Measurements from ENCODE around the gene CD80. TPM values are rescaled to one million over a fixed set of nuclear protein-coding genes. Genes with fewer than 3 reads are reported as not detected.
"Not testable (repeated sequence)": the region's sequence is repeated elsewhere in the genome, so short reads cannot be mapped to it uniquely, and the experiment has no call there.

CD80 gene, protein sequence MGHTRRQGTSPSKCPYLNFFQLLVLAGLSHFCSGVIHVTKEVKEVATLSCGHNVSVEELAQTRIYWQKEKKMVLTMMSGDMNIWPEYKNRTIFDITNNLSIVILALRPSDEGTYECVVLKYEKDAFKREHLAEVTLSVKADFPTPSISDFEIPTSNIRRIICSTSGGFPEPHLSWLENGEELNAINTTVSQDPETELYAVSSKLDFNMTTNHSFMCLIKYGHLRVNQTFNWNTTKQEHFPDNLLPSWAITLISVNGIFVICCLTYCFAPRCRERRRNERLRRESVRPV
- 5.9 TPM for total RNA-seq

DNA sequence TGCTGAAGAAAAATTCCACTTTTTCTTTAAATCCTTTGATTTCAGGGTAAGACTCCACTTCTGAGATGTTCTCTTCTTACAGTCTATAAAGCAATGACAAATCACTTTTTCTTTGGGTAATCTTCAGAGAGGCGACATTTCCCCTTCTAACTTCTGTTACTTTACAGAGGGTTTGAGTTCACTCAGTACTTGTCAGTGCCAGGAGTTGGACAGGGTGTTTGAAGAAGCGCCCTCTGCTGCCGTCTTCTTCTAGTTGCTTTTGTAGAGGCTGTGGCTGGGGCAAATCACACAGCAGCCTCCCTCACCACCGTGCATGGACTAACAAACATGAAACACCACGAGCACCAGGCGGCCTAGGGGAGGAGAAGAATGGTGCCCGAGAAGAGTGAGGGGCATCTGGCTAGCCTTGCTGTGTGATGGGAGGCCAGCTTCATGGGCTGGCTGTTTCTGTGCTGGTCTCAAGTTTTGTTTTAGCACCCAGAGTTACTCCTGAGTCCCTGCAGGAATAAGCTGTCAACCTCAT, at the start of gene CD80:
TSS of gene CD80 (minus strand) at position 174 of the 523 bp plus-strand sequence. CDS start 1,886 bp downstream, outside the sequence.
- no peaks in the 10 kb centered on the region for H3K9me3 ChIP-seq (ENCODE audit: low read depth, low read length)
- H3K4me3 ChIP-seq (ENCODE audit: low read length), result no peak within 1 kb of the TSS
- peaks cover 31% of the 10 kb centered on the region for H3K4me1 ChIP-seq (ENCODE audit: insufficient read depth, low read length)

DNA sequence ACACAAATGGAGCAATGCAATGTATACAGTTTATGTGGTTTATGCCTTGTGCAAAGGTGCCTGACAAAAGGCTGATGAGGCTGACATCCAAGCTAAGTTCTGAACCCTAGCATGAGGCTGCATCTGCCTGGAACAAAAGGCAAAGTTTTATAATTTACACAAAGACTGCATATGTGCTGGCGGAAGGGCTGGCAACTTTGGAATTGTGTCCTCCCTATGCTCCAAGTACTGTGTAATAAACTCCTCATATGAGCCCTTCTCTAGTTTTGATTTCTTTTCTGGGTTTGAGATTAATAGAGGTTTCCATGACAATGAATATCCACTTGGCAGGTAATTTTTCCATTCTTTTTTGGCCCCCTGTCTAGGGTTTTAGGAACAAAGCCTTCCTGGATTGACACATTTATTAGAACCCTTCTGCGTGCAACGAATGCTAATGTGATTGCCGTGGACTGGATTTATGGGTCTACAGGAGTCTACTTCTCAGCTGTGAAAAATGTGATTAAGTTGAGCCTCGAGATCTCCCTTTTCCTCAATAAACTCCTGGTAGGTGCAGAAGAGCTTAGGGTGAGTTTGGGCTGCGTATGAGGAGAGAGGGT, 49.1 kb upstream of the CD80 start:
- Histone ChIP-seq H3K4me1 (ENCODE audit: insufficient read depth, low read length) (no peaks in the 10 kb centered on the region), H3K27me3 (ENCODE audit: insufficient read depth, low read length) (no peaks in the 10 kb centered on the region), H3K9me3 (ENCODE audit: low read depth, low read length) (no peaks in the 10 kb centered on the region), H3K4me3 (ENCODE audit: low read length) (no peak overlapping the region)

More for the DNA sequence above, at the start of gene CD80:
- H3K27me3 ChIP-seq (ENCODE audit: insufficient read depth, low read length), result no peaks in the 10 kb centered on the region

DNA sequence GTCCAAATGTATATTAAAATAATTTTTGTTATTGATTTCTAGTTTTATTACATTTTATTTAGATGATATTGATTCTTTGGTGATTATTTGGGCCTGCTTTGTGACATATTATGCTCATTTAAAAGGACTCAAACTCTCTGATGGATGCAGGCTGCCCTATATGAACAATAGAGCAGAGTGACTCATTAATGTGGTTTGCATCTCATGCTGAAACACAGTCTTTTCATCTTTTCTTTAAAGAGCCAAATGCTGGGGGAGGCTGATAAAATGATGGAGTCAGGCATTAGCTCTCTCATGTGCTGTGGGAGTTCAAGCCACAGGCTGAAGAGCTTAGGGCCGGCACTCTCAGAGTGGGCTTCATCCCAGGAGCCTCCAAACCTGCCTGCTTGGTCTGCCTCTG, 45.5 kb upstream of the CD80 start:
- Histone ChIP-seq H3K27me3 (ENCODE audit: insufficient read depth, low read length) (no peaks in the 10 kb centered on the region), H3K4me3 (ENCODE audit: low read length) (no peak overlapping the region), H3K9me3 (ENCODE audit: low read depth, low read length) (no peaks in the 10 kb centered on the region), H3K4me1 (ENCODE audit: insufficient read depth, low read length) (no peaks in the 10 kb centered on the region)

DNA sequence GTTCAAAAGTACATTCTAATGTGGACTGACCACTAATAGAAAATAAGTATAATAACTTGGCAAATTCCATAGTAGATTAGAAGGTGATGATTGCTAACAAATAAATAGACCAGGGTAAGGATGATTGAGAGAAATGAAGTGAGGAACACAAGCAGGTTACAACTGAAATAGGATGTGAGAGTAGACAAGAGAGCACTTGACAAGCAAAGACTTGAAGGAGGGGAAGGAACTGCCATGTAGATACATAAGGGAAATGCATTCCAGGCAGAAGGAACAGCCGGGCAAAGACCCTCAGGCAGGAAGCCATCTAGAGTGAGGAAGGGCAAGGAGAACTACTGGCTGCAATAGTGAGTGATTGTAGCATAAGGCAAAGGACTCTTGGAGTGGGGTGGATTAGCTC, 43.3 kb upstream of the CD80 start:
- no peaks in the 10 kb centered on the region for H3K4me1 ChIP-seq (ENCODE audit: insufficient read depth, low read length)
- H3K27me3 ChIP-seq (ENCODE audit: insufficient read depth, low read length), result no peaks in the 10 kb centered on the region
- no peaks in the 10 kb centered on the region for H3K9me3 ChIP-seq (ENCODE audit: low read depth, low read length)
- H3K4me3 ChIP-seq (ENCODE audit: low read length), result no peak overlapping the region

DNA sequence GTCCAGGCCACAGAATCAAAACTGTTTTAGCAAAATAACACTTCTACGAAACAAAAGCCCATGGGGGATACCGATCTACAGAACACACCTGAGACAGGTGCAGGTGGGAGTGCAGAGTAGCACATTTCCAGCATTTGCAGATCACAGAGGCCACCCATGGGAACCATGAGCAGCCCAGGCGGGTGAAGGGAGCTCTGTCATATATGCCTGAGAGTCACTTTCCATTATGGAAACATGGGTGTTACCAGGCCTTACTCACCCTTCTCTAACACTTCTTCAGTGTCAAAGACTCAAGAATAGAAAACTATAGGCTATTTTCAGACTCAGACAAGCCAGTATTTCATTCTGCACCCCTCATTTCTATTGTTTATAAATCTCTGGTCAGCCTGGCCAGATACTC, 41.7 kb upstream of the CD80 start:
- Histone ChIP-seq H3K4me1 (ENCODE audit: insufficient read depth, low read length) (peaks cover 7% of the 10 kb centered on the region), H3K4me3 (ENCODE audit: low read length) (no peak overlapping the region), H3K27me3 (ENCODE audit: insufficient read depth, low read length) (no peaks in the 10 kb centered on the region)

DNA sequence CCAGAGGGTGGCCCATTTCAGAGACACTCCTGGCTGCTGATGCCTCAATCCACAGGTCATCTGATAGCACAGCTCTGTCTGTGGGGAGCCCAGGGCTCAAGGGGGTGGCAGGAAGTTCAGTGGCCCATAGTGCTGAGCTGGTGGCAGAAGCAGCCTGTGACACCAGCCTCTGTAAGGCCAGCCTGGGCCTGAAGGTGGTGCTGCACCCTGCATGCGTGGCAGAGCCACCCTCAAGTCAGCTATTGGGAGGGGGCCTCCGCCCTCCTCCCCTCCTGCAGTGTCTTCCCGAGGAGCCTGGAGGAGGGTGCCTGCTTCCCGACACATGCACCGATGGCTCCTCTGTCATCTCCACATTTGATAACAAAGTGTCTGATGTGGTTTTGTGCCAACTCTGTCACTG, 41.3 kb upstream of the CD80 start:
- no peaks in the 10 kb centered on the region for H3K27me3 ChIP-seq (ENCODE audit: insufficient read depth, low read length)
- H3K4me1 ChIP-seq (ENCODE audit: insufficient read depth, low read length), result peaks cover 12% of the 10 kb centered on the region
- H3K9me3 ChIP-seq (ENCODE audit: low read depth, low read length), result no peaks in the 10 kb centered on the region
- no peak overlapping the region for H3K4me3 ChIP-seq (ENCODE audit: low read length)

More for the DNA sequence above, 41.7 kb upstream of the CD80 start:
- no peaks in the 10 kb centered on the region for H3K9me3 ChIP-seq (ENCODE audit: low read depth, low read length)

DNA sequence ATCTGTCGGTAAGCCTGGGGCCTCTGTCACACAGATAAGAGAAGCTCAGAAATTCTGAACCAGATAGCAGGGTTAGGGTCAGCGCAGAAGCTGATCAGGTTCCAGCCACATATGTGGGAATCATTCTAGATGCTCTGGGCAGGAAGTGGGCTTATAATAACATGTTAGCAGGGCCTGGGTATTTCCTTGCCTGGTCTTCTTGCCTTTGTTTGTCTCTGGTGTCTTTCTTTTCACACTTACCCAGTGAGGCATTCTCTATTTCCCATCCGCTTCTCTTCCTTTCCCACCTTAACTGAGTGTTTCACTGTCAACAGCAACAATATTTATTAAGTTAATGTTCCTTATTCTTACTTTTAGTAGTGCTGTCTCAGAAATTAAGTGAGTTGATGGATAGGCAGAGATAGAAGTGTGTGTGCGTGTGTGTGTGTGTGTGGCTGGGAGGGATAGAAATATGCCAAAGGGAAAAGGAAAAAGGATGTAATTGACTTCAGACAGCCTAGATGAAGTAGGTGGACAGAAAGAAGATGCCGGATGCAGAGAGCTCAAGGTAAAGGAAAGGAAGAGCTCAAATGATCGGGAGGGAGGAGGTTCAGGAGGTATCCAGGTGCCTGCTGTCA, 40.3 kb upstream of the CD80 start:
- H3K4me1 ChIP-seq (ENCODE audit: insufficient read depth, low read length), result peaks cover 14% of the 10 kb centered on the region
- no peaks in the 10 kb centered on the region for H3K27me3 ChIP-seq (ENCODE audit: insufficient read depth, low read length)
- H3K4me3 ChIP-seq (ENCODE audit: low read length), result no peak overlapping the region
- H3K9me3 ChIP-seq (ENCODE audit: low read depth, low read length), result no peaks in the 10 kb centered on the region

DNA sequence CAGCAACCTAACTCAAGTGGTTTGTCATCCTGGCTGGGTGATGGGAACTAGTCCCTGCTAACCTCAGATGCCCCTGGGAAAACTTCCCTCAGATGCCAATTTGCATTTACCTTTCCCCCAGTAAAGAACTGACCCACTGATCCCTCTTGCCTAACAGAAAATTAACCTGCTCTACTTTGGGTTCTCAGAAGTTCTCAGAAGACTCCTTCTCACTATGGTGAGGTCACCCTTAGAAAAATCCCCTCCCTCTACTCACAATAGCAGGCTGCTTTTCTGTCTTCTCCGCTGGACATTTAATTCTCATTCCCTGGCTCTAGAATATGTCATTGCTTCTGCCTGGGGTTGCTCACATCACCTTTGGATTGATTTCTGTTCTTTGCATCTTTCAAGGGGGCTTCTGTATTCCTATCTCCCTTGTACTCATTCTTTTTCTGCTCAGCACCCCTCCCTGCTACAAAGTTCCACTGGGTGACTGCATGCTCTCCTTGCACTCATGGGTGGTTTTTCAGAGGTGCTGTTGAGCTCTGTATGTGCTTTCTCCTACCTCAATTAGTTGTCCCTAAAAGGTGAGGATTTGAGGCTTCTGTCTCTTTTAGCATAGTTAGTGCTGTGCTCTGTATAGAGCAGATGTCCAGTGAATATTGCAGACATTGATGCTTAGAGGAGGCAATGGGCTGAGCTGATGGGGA, 39.1 kb upstream of the CD80 start:
- Histone ChIP-seq H3K4me3 (ENCODE audit: low read length) (no peak overlapping the region), H3K4me1 (ENCODE audit: insufficient read depth, low read length) (peaks cover 14% of the 10 kb centered on the region), H3K9me3 (ENCODE audit: low read depth, low read length) (no peaks in the 10 kb centered on the region), H3K27me3 (ENCODE audit: insufficient read depth, low read length) (no peaks in the 10 kb centered on the region)

DNA sequence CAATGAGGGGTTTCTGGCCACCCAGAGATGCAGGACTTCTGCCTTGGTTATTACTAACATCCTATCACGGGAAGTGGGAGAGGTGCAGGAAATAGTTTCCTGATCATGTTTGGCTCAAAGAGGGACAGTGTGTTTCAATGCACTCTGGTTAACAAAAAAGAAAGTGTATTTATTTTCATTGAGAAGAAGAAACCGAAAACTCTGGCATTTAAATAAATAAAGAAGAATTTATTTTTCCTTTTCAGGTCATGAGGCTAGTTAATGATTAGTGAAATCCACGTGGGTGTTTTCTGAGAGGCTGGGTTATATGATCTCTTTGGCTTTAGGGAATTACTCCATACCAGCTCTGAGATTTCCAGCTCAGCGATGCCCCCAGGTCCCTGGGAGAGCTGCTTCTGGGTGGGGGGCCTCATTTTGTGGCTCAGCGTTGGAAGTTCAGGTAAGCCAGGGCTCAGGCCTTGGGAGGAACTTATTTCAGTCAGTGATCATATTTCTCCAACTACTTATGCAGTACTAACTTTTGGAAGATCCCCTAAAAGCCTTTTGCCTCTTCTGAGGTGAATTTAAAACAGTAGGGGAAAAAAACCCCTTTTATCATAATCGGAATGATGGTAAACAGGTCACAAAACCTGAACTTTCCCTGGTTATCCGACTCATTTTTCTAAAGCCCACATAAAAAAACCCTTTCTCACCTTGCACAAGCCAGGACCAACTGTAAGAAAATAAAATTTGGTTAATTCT, 38.3 kb upstream of the CD80 start, which contains the start of gene PLA1A:
TSS of gene PLA1A (plus strand) at position 338 of the 741 bp plus-strand sequence. CDS start at position 367, 29 bp downstream.
- H3K4me1 ChIP-seq (ENCODE audit: insufficient read depth, low read length), result peaks cover 14% of the 10 kb centered on the region
- no peak within 1 kb of the TSS for H3K4me3 ChIP-seq (ENCODE audit: low read length)
- H3K9me3 ChIP-seq (ENCODE audit: low read depth, low read length), result no peaks in the 10 kb centered on the region
- no peaks in the 10 kb centered on the region for H3K27me3 ChIP-seq (ENCODE audit: insufficient read depth, low read length)

DNA sequence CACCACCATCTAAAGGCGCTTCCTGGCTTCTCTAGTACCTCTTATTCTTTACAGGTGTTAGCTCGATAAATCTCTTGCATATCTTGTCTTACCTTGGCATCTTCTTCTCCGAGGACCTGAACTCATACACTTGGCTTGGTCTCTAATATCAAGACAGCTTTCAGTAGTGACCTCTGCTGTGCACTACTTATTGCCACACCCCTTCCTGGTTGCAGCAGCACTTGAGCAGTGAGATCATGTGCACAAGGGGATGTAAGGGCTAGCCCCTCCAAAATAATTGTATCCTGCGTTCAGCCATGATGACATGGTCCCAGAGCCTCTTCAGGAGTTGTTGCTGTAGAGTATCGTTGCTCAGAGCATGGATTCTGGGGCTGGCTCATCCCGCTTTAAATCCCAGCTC, 37.0 kb upstream of the CD80 start:
- H3K4me3 ChIP-seq (ENCODE audit: low read length), result no peak overlapping the region
- H3K4me1 ChIP-seq (ENCODE audit: insufficient read depth, low read length), result peaks cover 14% of the 10 kb centered on the region
- H3K27me3 ChIP-seq (ENCODE audit: insufficient read depth, low read length), result no peaks in the 10 kb centered on the region
- no peaks in the 10 kb centered on the region for H3K9me3 ChIP-seq (ENCODE audit: low read depth, low read length)

DNA sequence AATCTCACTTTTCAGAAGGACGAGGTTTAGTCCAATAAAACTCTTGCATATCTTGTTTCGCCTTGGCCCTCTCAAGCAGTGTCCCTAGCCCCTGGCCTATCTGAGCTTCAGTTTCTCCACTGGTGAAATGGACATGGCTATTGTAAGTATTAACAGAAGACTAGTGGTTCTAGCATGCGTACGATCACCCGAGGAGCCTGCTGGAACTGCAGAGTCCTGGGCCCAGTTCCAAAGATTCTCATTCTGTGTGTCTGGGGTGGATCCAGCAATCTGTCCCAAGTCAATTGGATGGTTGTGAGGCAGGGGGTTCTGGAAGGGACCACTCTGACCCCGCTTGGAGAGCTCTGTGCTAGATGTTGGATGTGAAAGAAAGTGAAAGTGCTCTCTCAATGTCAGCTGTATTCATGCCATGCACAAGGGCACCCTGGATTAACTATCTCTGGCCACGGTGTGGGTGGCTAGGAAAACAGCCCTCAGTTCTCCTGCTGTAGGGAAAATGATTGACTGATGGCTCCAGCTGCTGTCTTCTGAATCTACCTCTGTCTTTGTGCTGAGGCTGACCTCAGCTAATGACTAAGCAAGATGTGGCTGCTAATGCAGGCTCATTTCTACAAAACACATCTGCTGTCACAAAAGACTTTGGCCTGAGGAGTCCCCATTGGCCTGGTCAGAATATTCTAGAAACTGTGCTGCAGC, 36.4 kb upstream of the CD80 start:
- H3K9me3 ChIP-seq (ENCODE audit: low read depth, low read length), result no peaks in the 10 kb centered on the region
- peaks cover 14% of the 10 kb centered on the region for H3K4me1 ChIP-seq (ENCODE audit: insufficient read depth, low read length)
- no peaks in the 10 kb centered on the region for H3K27me3 ChIP-seq (ENCODE audit: insufficient read depth, low read length)
- no peak overlapping the region for H3K4me3 ChIP-seq (ENCODE audit: low read length)

DNA sequence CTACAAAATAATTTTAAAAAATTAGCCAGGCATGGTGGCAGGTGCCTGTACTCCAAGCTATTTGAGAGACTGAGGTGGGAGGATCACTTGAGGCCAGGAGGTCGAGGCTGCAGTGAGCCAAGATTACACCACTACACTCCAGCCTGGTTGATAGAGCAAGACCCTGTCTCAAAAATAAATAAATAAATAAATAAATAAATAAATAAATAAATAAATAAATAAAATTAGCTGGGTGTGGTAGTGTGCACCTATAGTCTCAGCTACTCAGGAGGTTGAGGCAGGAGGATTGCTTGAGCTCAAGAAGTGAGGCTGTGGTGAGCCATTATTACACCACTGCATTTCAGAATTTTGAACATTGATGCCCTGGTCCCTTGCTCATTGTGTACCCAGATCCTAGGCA, 35.5 kb upstream of the CD80 start:
- H3K9me3 ChIP-seq (ENCODE audit: low read depth, low read length); H3K4me3 ChIP-seq (ENCODE audit: low read length); H3K27me3 ChIP-seq (ENCODE audit: insufficient read depth, low read length): not testable (repeated sequence)
- peaks cover 19% of the 10 kb centered on the region for H3K4me1 ChIP-seq (ENCODE audit: insufficient read depth, low read length)

DNA sequence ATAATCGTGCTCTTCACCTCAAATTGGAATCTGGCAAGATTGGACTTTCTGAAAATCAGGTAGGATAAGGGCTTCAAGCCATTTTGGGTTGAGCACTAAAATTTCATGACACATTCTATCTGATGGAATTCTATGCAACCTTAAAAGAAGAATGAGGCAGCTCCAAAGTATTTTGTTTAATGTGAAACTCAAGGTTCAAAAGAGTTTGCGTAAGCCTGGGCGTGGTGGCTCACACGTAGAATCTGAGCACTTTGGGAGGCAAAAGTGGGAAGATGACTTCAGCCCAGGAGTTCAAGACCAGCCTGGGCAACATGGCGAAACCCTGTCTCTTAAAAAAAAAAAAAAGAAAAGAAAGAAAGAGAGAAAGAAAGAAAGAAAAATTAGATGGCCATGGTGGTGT, 34.7 kb upstream of the CD80 start:
- peaks cover 28% of the 10 kb centered on the region for H3K4me1 ChIP-seq (ENCODE audit: insufficient read depth, low read length)
- no peaks in the 10 kb centered on the region for H3K27me3 ChIP-seq (ENCODE audit: insufficient read depth, low read length)
- H3K4me3 ChIP-seq (ENCODE audit: low read length), result no peak overlapping the region
- no peaks in the 10 kb centered on the region for H3K9me3 ChIP-seq (ENCODE audit: low read depth, low read length)

DNA sequence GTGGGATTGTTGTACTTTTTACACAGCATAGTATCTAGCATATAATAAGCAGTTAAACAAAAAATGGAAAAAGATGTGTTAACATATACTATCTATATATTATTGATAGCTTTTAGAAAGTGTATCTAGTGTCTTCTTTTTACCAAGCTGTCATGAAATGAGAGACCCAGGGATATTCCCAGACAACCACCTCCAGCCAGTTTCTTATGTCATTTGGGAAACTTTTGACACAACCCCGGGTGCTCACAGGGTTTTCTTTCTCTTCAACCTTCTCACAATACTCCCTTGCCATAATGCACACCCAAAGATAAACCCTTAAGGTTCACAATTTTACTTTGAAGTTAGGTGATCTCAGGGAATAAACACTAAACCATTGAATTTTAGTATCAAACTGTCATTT, 33.4 kb upstream of the CD80 start:
- H3K9me3 ChIP-seq (ENCODE audit: low read depth, low read length), result no peaks in the 10 kb centered on the region
- no peak overlapping the region for H3K4me3 ChIP-seq (ENCODE audit: low read length)
- H3K4me1 ChIP-seq (ENCODE audit: insufficient read depth, low read length), result peaks cover 40% of the 10 kb centered on the region
- no peaks in the 10 kb centered on the region for H3K27me3 ChIP-seq (ENCODE audit: insufficient read depth, low read length)
